ENCODE measurements around the gene DLGAP1. TPM values are rescaled to one million over a fixed set of nuclear protein-coding genes. Genes with fewer than 3 reads are reported as not detected.

DLGAP1 gene
- total and polyA plus RNA-seq, 2 donors (not counting 1 experiment from before 2014, with no cell fraction given): 0.07 to 0.61 TPM

GRCh38 chr18:3540805-3541548 lies 914.1 kb downstream of the DLGAP1 start:
- Histone ChIP-seq H3K9ac (ENCODE audit: low read length) (no peak overlapping the region), H3K27me3 (replicated peaks in 1 of 4; ENCODE audit: control extremely low read depth in 1 of 4, control insufficient read depth in 3 of 4, insufficient read depth in 4 of 4, low read length in 3 of 4) (no peaks in the 10 kb centered on the region), H2AFZ (ENCODE audit: insufficient read depth, low read depth, low read length, poor library complexity, severe bottlenecking) (no peak overlapping the region), H3K4me3 (ENCODE audit: control extremely low read depth in 1 of 5, extremely low read depth in 1 of 5, insufficient read depth in 1 of 5, low read depth in 2 of 5, low read length in 4 of 5) (no peak overlapping the region), H3K36me3 (replicated peaks in 1 of 2; ENCODE audit: control extremely low read depth in 1 of 2, control insufficient read depth in 1 of 2, extremely low read depth in 1 of 2, insufficient read depth in 2 of 2, low read length in 1 of 2) (no peaks in the 10 kb centered on the region), H3K4me2 (replicated peaks; ENCODE audit: low read depth, low read length, poor library complexity, severe bottlenecking) (no peak overlapping the region), H3K9me3 (ENCODE audit: control extremely low read depth in 1 of 3, control insufficient read depth in 2 of 3, insufficient read depth in 1 of 3, low read length in 2 of 3) (no peaks in the 10 kb centered on the region), H4K20me1 (ENCODE audit: control insufficient read depth, insufficient read depth, low read length, poor library complexity, severe bottlenecking) (no peaks in the 10 kb centered on the region), H3K79me2 (ENCODE audit: control insufficient read depth, insufficient read depth, low read length) (no peaks in the 10 kb centered on the region), H3K27ac (ENCODE audit: low read length in 2 of 2) (no peak overlapping the region), H3K4me1 (ENCODE audit: control insufficient read depth in 2 of 2, insufficient read depth in 2 of 2, low read length in 2 of 2) (peaks cover 0 to 1% of the 10 kb centered on the region in 2 donors)
- no peak for TF ChIP-seq CTCF (IDR thresholded peaks at IDR 0.05)
- no peak for TF ChIP-seq EZH2 (IDR thresholded peaks at IDR 0.05; ENCODE audit: borderline replicate concordance, insufficient read depth, low read depth, low read length, poor library complexity, severe bottlenecking)
- 79% methylated on average over 3 of the region's 6 CpGs for WGBS (ENCODE audit: insufficient coverage)
- CTCF ChIA-PET: interaction anchor here (0.6 kb wide), 1 partner anchor 44 kb away, joined by 3 read pairs; no protein-coding TSS in a partner anchor
- Mint-ChIP-seq H3K9me3 (ENCODE audit: insufficient read depth) (no peaks in the 10 kb centered on the region), H3K27ac (no peak overlapping the region), H3K27me3 (peaks cover 9% of the 10 kb centered on the region), H3K4me1 (peaks cover 12% of the 10 kb centered on the region), H3K4me3 (no peak overlapping the region)
- POLR2A ChIA-PET: interaction anchor here (0.6 kb wide), 1 partner anchor 14 kb away, joined by 3 read pairs; no protein-coding TSS in a partner anchor
- intact Hi-C loops (cut with micrococcal nuclease): no loop called here
- DNase-seq: no peak
- no peak for ATAC-seq (ENCODE audit: low read depth)

- no peaks in the 10 kb centered on the region for H3K27me3 ChIP-seq (replicated peaks in 1 of 4; ENCODE audit: control extremely low read depth in 1 of 4, control insufficient read depth in 3 of 4, insufficient read depth in 4 of 4, low read length in 3 of 4)
- no peaks in the 10 kb centered on the region for H3K36me3 ChIP-seq (replicated peaks in 1 of 2; ENCODE audit: control extremely low read depth in 1 of 2, control insufficient read depth in 1 of 2, extremely low read depth in 1 of 2, insufficient read depth in 2 of 2, low read length in 1 of 2)
- no peak for TF ChIP-seq CTCF (IDR thresholded peaks at IDR 0.05)
- TF ChIP-seq EZH2 (IDR thresholded peaks at IDR 0.05; ENCODE audit: borderline replicate concordance, insufficient read depth, low read depth, low read length, poor library complexity, severe bottlenecking): no peak
- H3K79me2 ChIP-seq (ENCODE audit: control insufficient read depth, insufficient read depth, low read length): no peaks in the 10 kb centered on the region
- no peak overlapping the region for H3K9ac ChIP-seq (ENCODE audit: low read length)
- DNase-seq (no peak), ATAC-seq (ENCODE audit: low read depth) (no peak)
- CTCF ChIA-PET: no interaction called here
- H4K20me1 ChIP-seq (ENCODE audit: control insufficient read depth, insufficient read depth, low read length, poor library complexity, severe bottlenecking): no peaks in the 10 kb centered on the region
- no peaks in the 10 kb centered on the region for H3K4me1 ChIP-seq (ENCODE audit: control insufficient read depth in 2 of 2, insufficient read depth in 2 of 2, low read length in 2 of 2)
- intact Hi-C loops (cut with micrococcal nuclease): no loop called here
- no peak overlapping the region for H3K27ac Mint-ChIP-seq
- no peak overlapping the region for H3K27ac ChIP-seq (ENCODE audit: low read length in 2 of 2)
- H3K27me3 Mint-ChIP-seq: peaks cover 9% of the 10 kb centered on the region
- no peak overlapping the region for H2AFZ ChIP-seq (ENCODE audit: insufficient read depth, low read depth, low read length, poor library complexity, severe bottlenecking)
- no peaks in the 10 kb centered on the region for H3K9me3 Mint-ChIP-seq (ENCODE audit: insufficient read depth)
- no peak overlapping the region for H3K4me3 Mint-ChIP-seq
- no peaks in the 10 kb centered on the region for H3K9me3 ChIP-seq (ENCODE audit: control extremely low read depth in 1 of 3, control insufficient read depth in 2 of 3, insufficient read depth in 1 of 3, low read length in 2 of 3)
- peaks cover 11% of the 10 kb centered on the region for H3K4me1 Mint-ChIP-seq
- H3K4me2 ChIP-seq (replicated peaks; ENCODE audit: low read depth, low read length, poor library complexity, severe bottlenecking): no peak overlapping the region
- POLR2A ChIA-PET: no interaction called here
- 100% methylated on average over 1 of the region's 3 CpGs for WGBS (ENCODE audit: insufficient coverage)
- no peak overlapping the region for H3K4me3 ChIP-seq (ENCODE audit: control extremely low read depth in 1 of 5, extremely low read depth in 1 of 5, insufficient read depth in 1 of 5, low read depth in 2 of 5, low read length in 4 of 5)
These were observed 916.0 kb downstream of the DLGAP1 start for GRCh38 chr18:3538954-3539617.
